HG03469 (cell line): Measurements from ENCODE around the gene RIT1.
"Not testable (repeated sequence)": the region's sequence is repeated elsewhere in the genome, so short reads cannot be mapped to it uniquely, and the experiment has no call there.

Experiments used
- ATAC-seq: cut with Tn5 transposase; IDR thresholded peaks from one replicate; pipeline ENCODE4 v1.9.1; 2021; ENCODE audit warnings: mild to moderate bottlenecking, moderate library complexity, moderate number of reproducible peaks; ENCODE audit not compliant: unreplicated experiment

RIT1 gene

GRCh38 chr1:155934097-155934935 is 23.2 kb upstream of the RIT1 start, which contains the start of gene KHDC4:
TSS of gene KHDC4 (minus strand) at chr1:155934413. CDS start at chr1:155934373, 40 bp downstream.
- ATAC-seq, result peak; percentile 65

GRCh38 chr1:155933591-155934096 is 22.5 kb upstream of the RIT1 start:
- no peak for ATAC-seq

GRCh38 chr1:155932487-155932886 is 21.3 kb upstream of the RIT1 start:
- no peak for ATAC-seq

GRCh38 chr1:155932081-155932480 is 20.9 kb upstream of the RIT1 start:
- no peak for ATAC-seq

- no peak for ATAC-seq
These were observed 20.3 kb upstream of the RIT1 start for GRCh38 chr1:155931332-155932038.

GRCh38 chr1:155930725-155931124 is 19.6 kb upstream of the RIT1 start:
- not testable (repeated sequence) for ATAC-seq

- ATAC-seq, result no peak
These were observed 17.9 kb upstream of the RIT1 start for GRCh38 chr1:155929057-155929456.

- no peak for ATAC-seq
These were observed 14.4 kb upstream of the RIT1 start for GRCh38 chr1:155925506-155925905.

GRCh38 chr1:155920717-155921116 is 9.6 kb upstream of the RIT1 start:
- no peak for ATAC-seq

GRCh38 chr1:155919801-155920200 is 8.7 kb upstream of the RIT1 start:
- ATAC-seq, result no peak

- no peak for ATAC-seq
These were observed 7.5 kb upstream of the RIT1 start for GRCh38 chr1:155918660-155919059.

GRCh38 chr1:155913969-155914757 is 3.0 kb upstream of the RIT1 start:
- ATAC-seq, result no peak

- ATAC-seq, result no peak
These were observed 947 bp upstream of the RIT1 start for GRCh38 chr1:155912056-155912536.

GRCh38 chr1:155910621-155911121 is 478 bp downstream of the RIT1 start:
- ATAC-seq, result peak; percentile 8

GRCh38 chr1:155909894-155910293 is 1.3 kb downstream of the RIT1 start:
- no peak for ATAC-seq

- ATAC-seq, result no peak
These were observed 6.9 kb downstream of the RIT1 start for GRCh38 chr1:155904261-155904660.

GRCh38 chr1:155900161-155900560 is 11.0 kb downstream of the RIT1 start:
- ATAC-seq, result no peak

- no peak for ATAC-seq
These were observed 11.5 kb downstream of the RIT1 start for GRCh38 chr1:155899683-155900082.

GRCh38 chr1:155898888-155899287 is 12.3 kb downstream of the RIT1 start:
- no peak for ATAC-seq

GRCh38 chr1:155897746-155898145 is 13.4 kb downstream of the RIT1 start:
- ATAC-seq, result no peak

GRCh38 chr1:155896476-155896875 is 14.7 kb downstream of the RIT1 start:
- ATAC-seq, result not testable (repeated sequence)
